ENCODE measurements around the gene GDF7.

GDF7 gene

GRCh38 chr2:20663196-20664070, 3.5 kb upstream of the GDF7 start:
- H3K4me3 ChIP-seq (ENCODE audit: low read depth, low read length) = no peak overlapping the region
- no peak for TF ChIP-seq POLR2A (IDR thresholded peaks at IDR 0.05; ENCODE audit: extremely low read depth, insufficient read length)
- no peak for TF ChIP-seq MAX (IDR thresholded peaks at IDR 0.05; ENCODE audit: low read depth, low read length)
- no peak for TF ChIP-seq CTCF (IDR thresholded peaks at IDR 0.05; ENCODE audit: low read depth, low read length)
- no peak for TF ChIP-seq MYC (IDR thresholded peaks at IDR 0.05; ENCODE audit: low read depth, low read length)
- DNase-seq (ENCODE audit: low read depth) = no peak

- DNase-seq (ENCODE audit: low read depth) = no peak
- no peak for TF ChIP-seq MYC (IDR thresholded peaks at IDR 0.05; ENCODE audit: low read depth, low read length)
- no peak for TF ChIP-seq MAX (IDR thresholded peaks at IDR 0.05; ENCODE audit: low read depth, low read length)
- no peak for TF ChIP-seq CTCF (IDR thresholded peaks at IDR 0.05; ENCODE audit: low read depth, low read length)
- TF ChIP-seq POLR2A (IDR thresholded peaks at IDR 0.05; ENCODE audit: extremely low read depth, insufficient read length) = no peak
- no peak overlapping the region for H3K4me3 ChIP-seq (ENCODE audit: low read depth, low read length)
Measured at GRCh38 chr2:20664071-20664390, 2.9 kb upstream of the GDF7 start.

GRCh38 chr2:20664431-20665242, 2.3 kb upstream of the GDF7 start:
- no peak overlapping the region for H3K4me3 ChIP-seq (ENCODE audit: low read depth, low read length)
- TF ChIP-seq MAX (IDR thresholded peaks at IDR 0.05; ENCODE audit: low read depth, low read length) (no peak), MYC (IDR thresholded peaks at IDR 0.05; ENCODE audit: low read depth, low read length) (no peak), POLR2A (IDR thresholded peaks at IDR 0.05; ENCODE audit: extremely low read depth, insufficient read length) (no peak), CTCF (IDR thresholded peaks at IDR 0.05; ENCODE audit: low read depth, low read length) (no peak)
- DNase-seq (ENCODE audit: low read depth) = no peak

- no peak overlapping the region for H3K4me3 ChIP-seq (ENCODE audit: low read depth, low read length)
- TF ChIP-seq CTCF (IDR thresholded peaks at IDR 0.05; ENCODE audit: low read depth, low read length) (no peak), MAX (IDR thresholded peaks at IDR 0.05; ENCODE audit: low read depth, low read length) (no peak), MYC (IDR thresholded peaks at IDR 0.05; ENCODE audit: low read depth, low read length) (no peak), POLR2A (IDR thresholded peaks at IDR 0.05; ENCODE audit: extremely low read depth, insufficient read length) (no peak)
- no peak for DNase-seq (ENCODE audit: low read depth)
Measured at GRCh38 chr2:20665243-20666004, 1.5 kb upstream of the GDF7 start.

- no peak overlapping the region for H3K4me3 ChIP-seq (ENCODE audit: low read depth, low read length)
- TF ChIP-seq POLR2A (IDR thresholded peaks at IDR 0.05; ENCODE audit: extremely low read depth, insufficient read length) = no peak
- TF ChIP-seq MYC (IDR thresholded peaks at IDR 0.05; ENCODE audit: low read depth, low read length) = no peak
- TF ChIP-seq CTCF (IDR thresholded peaks at IDR 0.05; ENCODE audit: low read depth, low read length) = no peak
- no peak for TF ChIP-seq MAX (IDR thresholded peaks at IDR 0.05; ENCODE audit: low read depth, low read length)
Measured at GRCh38 chr2:20666005-20666303, 990 bp upstream of the GDF7 start.

More at GRCh38 chr2:20666005-20666303, 990 bp upstream of the GDF7 start:
- DNase-seq (ENCODE audit: low read depth) = no peak

All from NB4 (cell line).